ENCODE data around the gene ADGRL2.

GRCh38 chr1:82030830-82031229, 230.1 kb downstream of the ADGRL2 start:
- TF ChIP-seq CTCF (IDR thresholded peaks at IDR 0.05) (no peak), POLR2A (IDR thresholded peaks at IDR 0.05) (no peak)
